GM19438 (cell line): Measurements from ENCODE around the gene ZNF57.
"Not testable (repeated sequence)": the region's sequence is repeated elsewhere in the genome, so short reads cannot be mapped to it uniquely, and the experiment has no call there.

ENCODE experiments used
- ATAC-seq: cut with Tn5 transposase; IDR thresholded peaks from one replicate; pipeline ENCODE4 v1.9.1; 2021; ENCODE audit warnings: low read depth; ENCODE audit not compliant: unreplicated experiment

The ZNF57 gene

DNA sequence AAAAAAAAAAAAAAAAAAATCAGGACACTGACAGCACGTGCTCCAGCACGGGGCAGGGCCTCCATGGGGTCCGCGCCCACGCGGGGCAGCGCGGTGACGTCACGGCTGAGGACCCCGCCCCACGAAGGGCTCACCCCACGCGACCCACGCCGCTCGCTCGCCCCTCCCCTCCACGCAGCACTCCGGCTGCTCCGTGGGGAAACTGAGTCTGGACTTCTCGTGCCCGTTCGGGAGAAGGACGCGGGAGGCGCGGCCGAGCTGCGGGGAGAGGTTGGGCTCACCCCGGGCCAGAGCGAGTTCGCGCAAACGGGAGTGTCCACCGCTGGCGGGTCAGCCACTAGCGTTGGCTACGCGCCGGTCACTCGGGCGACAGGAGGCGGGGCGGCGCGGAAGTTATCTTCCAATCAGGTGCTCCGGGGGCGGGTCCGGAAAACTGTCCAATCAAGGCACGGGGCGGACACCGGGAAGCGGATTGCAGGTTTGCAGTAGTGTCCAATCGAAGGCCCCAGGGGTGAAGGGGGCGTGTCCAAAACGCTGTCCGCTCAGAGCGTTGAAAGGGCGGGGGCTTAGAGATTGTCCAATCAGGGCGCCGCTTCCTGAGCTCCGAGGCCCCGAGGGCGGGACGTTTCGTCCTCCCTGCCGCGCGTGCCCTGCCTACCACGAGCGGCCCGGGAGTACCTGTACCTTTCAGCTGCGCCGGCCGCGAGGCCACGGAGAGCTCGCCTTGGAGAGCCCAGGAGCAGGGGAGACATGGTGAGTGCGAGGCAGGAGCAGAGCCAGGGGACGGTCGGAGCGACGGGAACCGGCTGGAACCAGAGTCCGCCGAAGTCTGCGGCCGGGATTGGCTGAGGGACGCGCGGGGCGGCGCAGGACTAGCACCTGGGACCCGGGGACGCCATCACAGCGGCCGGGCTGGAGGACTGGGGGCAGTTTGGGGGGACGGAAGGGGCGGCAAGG lies at the start of gene ZNF57:
Gene ZNF57 (plus strand): TSS at position 633 of the 957 bp plus-strand sequence. CDS start 118 bp downstream, at position 751.
- ATAC-seq, result peak; percentile 93

GRCh38 chr19:2852598-2852997 lies 48.1 kb upstream of the ZNF57 start:
- no peak for ATAC-seq

GRCh38 chr19:2853015-2853606 lies 47.6 kb upstream of the ZNF57 start:
- no peak for ATAC-seq

GRCh38 chr19:2854849-2855248 lies 45.9 kb upstream of the ZNF57 start:
- ATAC-seq, result no peak

DNA sequence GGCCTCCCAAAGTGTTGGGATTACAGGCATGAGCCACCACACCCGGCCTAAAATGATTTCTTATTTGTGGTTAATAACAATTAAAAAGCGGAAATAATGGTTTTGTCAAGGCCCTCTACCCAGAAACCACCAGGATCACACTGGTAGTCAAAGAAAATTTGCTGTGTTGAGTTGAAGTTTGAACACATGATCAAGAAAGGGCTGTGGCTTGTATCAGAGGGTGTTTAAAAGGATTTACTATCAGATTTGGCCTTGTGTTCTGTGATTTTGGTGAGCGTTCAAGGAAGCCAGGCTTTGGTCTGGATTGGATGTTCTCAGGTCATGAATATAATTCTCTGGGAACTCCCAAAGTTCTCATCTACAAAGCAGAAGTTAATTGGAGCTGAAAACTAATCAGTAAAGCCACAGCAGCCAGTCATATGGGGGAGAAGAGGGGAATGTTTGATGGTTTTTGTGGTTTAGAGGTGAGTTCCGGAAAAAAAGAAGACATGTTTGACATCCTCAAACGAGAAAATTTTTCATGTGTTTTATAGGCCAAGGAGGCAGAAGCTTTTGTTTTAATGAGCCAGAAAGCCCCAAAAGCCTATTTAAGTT lies 44.2 kb upstream of the ZNF57 start:
- ATAC-seq, result no peak

DNA sequence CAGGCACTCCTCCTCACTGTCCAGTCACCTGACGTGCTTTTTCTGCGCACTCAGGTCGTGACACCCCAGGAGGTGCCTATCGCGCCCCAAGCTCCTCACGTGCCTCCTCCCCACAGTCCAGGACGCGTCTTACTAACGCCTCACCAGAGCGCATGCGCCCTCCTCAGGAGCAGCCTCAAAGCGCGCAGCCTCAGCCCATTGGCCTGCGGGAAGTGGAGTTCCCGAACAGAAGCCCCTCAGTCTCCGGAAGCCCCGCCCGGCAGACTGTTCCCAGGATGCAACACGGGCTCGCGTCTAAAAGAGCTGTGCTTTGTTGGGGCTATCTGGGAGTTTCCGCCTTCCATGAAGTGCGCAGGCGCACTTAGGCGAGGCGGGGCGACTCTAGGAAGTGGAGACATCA lies 41.9 kb upstream of the ZNF57 start:
- ATAC-seq, result no peak

GRCh38 chr19:2863816-2864215 lies 36.9 kb upstream of the ZNF57 start:
- ATAC-seq, result no peak

DNA sequence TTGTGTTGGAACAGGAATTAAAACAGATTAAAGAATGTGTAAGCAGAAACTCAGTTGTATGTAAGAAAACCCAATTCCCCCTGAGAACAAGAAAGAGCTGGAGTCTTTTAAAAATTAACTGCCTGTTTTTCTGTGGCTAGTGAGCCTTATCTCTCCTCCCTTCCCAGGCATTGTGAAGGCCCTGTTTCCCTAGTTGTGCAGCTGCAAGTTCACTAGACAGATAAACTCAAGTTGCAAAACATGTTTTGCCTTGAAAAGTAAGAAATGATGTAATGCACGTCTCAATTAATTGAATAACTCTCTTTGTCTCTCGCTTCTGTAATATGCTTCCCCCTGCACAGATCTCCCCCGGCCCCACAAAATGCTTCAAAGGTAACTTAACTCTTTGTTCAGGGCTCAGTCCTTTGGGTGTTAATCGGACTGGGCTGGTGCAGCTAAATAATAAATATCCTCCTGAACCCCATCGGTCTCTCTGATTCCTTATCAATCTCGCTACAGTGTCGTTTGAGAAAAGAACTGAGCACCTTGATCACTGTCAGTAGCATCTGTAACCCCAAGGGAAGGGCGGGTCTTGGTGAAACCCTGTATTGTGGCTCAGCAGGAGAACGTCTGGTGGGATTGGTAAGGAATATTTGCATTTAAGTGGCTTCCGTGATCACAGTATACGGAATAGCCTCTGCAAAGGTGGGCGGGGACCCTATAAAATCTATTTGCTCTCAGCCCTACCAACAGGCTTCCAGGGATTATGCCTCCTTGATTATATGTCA lies 35.2 kb upstream of the ZNF57 start:
- ATAC-seq, result no peak

DNA sequence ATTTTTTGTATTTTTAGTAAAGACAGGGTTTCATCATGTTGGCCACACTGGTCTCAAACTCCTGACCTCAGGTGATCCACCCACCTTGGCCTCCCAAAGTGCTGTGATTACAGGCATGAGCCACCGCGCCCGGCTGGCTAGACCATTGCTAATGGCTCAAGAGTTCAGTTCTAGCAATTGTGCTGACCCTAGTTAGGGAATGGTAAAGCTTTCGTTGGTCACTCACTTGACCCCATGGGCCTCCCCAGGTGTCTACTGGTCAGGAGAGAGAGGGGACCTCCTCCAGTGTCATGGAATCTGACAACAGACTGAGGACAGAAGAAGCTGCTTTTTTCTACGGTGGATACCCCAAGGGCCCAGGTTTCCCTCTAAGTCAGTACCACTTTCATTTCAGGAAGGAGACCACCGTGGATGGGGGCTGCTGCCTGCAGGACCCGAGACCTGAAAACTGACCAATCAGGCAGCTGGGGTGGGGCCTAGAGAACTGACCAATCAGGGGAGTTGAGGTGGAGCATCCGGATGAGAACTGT lies 34.2 kb upstream of the ZNF57 start:
- ATAC-seq, result no peak

DNA sequence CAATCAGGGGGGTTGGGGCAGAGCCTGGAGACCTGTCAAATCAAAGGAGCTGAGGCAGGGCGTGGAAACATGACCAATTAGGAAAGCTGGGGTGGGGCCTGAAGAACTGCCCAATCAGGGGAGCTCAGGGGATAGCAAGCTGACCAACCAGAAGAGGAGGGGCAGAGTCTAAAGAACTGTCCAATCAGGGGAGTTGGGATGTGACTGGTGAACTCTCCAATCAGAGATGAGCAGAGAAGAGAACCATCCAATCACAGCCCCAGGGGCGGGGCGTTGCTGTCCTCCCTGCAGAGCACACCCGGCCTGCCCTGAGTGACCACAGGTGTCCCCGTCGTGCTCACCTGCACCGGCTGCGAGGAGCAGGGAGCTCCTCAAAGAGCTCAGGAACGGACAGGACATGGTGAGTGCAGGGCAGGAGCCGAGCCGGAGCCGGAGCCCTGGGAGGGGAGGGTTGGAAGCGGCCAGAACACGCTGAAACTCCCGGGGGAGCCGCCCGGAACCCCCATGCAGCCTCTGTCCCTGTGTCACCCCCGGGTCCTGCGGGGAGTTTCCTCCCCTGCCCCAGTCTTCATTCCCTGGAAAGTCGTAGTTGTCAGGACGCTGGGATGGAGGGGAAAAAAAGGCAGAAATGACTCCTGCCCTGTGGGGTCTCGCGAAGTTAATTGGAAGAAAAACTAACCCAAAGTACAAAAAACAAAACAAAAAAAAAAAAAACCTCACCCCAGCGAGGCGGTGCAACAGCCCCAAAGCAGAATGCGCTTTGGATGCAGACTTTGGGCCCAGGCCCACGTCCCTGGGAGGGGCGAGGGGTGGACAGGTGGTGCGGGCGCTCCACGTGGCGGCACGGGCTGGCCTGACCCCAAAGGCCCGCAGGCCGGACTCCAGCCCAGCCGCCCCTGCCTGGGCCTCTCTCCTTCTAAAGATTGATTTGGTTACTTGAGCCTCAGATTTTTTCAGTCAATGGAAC lies 33.4 kb upstream of the ZNF57 start, which contains the start of gene ZNF556:
Gene ZNF556 (plus strand): TSS at position 311 of the 967 bp plus-strand sequence. CDS start 87 bp downstream, at position 398.
- ATAC-seq, result no peak

DNA sequence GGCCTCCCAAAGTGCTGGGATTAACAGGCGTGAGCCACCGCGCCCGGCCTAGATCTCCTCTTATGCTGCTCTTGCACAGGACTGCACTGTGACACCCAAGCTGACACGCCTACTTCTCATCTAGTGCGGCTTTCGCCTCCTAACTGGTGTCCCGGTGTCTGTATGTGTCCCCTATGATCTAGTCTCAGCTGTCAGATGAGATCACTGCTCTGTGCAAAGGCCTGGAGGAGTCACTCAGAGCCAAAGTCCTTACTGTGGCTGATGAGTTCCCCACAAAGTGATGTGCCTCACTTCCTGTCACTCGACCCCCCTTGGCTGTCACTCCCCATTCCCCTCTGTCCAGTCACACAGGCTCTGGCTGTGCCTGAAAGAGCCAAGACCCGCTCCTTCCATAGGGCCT lies 31.1 kb upstream of the ZNF57 start:
- no peak for ATAC-seq

DNA sequence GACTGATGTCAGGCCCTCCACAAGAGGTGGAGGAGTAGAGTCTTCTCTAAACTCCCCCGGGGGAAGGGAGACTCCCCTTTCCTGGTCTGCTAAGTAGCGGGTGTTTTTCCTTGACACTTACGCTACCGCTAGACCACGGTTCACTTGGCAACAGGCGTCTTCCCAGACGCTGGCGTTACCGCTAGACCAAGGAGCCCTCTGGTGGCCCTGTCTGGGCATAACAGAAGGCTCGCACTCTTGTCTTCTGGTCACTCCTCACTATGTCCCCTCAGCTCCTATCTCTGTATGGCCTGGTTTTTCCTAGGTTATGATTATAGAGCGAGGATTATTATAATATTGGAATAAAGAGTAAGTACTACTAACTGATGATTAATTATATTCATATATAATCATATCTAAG lies 28.6 kb upstream of the ZNF57 start:
- not testable (repeated sequence) for ATAC-seq

- ATAC-seq, result no peak
Measured at GRCh38 chr19:2877398-2878331, 23.1 kb upstream of the ZNF57 start.

GRCh38 chr19:2883686-2884439 lies 16.9 kb upstream of the ZNF57 start:
- no peak for ATAC-seq

DNA sequence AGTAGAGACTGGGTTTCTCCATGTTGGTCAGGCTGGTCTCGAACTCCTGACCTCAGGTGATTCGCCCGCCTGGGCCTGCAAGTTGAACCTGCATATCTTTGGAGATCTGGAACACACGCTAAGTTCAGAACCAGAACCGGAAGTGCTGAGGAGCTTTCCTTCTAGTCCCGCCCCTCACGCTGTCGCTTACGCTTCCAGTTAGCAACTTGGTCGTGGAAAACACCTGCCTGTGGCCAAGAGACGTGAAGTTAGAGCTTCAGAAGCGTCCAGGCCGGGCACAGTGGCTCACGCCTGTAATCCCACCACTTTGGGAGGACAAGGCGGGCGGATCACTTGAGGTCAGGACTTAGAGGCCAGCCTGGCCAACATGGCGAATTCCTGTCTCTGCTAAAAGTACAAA lies 15.0 kb upstream of the ZNF57 start:
- no peak for ATAC-seq

GRCh38 chr19:2887391-2887914 lies 13.3 kb upstream of the ZNF57 start:
- no peak for ATAC-seq

GRCh38 chr19:2888731-2889224 lies 11.9 kb upstream of the ZNF57 start:
- no peak for ATAC-seq
